ENCODE results near the gene NPFFR2.

The NPFFR2 gene

GRCh38 chr4:72006586-72006985 is 25.2 kb upstream of the NPFFR2 start:
- TF ChIP-seq FOXP2 (optimal IDR thresholded peaks at IDR 0.05; ENCODE audit: borderline replicate concordance, extremely low read depth, extremely low read length, insufficient read depth) (no peak), SIN3A (IDR thresholded peaks at IDR 0.05; ENCODE audit: borderline replicate concordance, insufficient read depth, low read length) (no peak), POLR2AphosphoS5 (IDR thresholded peaks at IDR 0.05; ENCODE audit: low read depth, low read length) (no peak), TAF1 (IDR thresholded peaks at IDR 0.05; ENCODE audit: borderline replicate concordance, insufficient read depth, low read length) (no peak)
- TF ChIP-seq, protein P1, sequence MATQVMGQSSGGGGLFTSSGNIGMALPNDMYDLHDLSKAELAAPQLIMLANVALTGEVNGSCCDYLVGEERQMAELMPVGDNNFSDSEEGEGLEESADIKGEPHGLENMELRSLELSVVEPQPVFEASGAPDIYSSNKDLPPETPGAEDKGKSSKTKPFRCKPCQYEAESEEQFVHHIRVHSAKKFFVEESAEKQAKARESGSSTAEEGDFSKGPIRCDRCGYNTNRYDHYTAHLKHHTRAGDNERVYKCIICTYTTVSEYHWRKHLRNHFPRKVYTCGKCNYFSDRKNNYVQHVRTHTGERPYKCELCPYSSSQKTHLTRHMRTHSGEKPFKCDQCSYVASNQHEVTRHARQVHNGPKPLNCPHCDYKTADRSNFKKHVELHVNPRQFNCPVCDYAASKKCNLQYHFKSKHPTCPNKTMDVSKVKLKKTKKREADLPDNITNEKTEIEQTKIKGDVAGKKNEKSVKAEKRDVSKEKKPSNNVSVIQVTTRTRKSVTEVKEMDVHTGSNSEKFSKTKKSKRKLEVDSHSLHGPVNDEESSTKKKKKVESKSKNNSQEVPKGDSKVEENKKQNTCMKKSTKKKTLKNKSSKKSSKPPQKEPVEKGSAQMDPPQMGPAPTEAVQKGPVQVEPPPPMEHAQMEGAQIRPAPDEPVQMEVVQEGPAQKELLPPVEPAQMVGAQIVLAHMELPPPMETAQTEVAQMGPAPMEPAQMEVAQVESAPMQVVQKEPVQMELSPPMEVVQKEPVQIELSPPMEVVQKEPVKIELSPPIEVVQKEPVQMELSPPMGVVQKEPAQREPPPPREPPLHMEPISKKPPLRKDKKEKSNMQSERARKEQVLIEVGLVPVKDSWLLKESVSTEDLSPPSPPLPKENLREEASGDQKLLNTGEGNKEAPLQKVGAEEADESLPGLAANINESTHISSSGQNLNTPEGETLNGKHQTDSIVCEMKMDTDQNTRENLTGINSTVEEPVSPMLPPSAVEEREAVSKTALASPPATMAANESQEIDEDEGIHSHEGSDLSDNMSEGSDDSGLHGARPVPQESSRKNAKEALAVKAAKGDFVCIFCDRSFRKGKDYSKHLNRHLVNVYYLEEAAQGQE (IDR thresholded peaks at IDR 0.05; ENCODE audit: insufficient read depth in 1 of 2, low read depth in 2 of 2, low read length in 2 of 2): no peak

DNA sequence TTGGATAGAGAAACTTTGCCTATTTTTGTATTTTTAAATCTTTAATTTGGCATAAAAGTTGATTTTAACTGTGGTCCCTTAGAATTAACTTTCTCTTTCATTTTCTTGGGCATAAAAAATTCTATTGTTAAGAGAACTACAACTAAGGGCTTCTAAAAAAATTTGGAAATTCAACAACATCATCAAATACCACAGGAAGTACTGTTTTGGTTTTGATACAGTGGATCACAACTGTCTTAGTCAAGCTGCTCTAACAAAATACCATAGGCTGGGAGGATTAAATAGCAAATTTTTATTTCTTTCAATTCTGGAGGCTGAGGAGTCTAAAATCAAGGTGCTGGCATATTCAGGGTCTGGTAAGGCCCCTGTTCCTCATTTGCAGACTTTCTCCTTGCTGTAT is 19.9 kb upstream of the NPFFR2 start:
- no peak for TF ChIP-seq FOXP2 (optimal IDR thresholded peaks at IDR 0.05; ENCODE audit: borderline replicate concordance, extremely low read depth, extremely low read length, insufficient read depth)
- TF ChIP-seq, protein P1 (IDR thresholded peaks at IDR 0.05; ENCODE audit: insufficient read depth in 1 of 2, low read depth in 2 of 2, low read length in 2 of 2): no peak
- TF ChIP-seq TAF1 (IDR thresholded peaks at IDR 0.05; ENCODE audit: borderline replicate concordance, insufficient read depth, low read length): no peak
- TF ChIP-seq POLR2AphosphoS5 (IDR thresholded peaks at IDR 0.05; ENCODE audit: low read depth, low read length): no peak
- no peak for TF ChIP-seq SIN3A (IDR thresholded peaks at IDR 0.05; ENCODE audit: borderline replicate concordance, insufficient read depth, low read length)

GRCh38 chr4:72016011-72016410 is 15.8 kb upstream of the NPFFR2 start:
- TF ChIP-seq FOXP2 (optimal IDR thresholded peaks at IDR 0.05; ENCODE audit: borderline replicate concordance, extremely low read depth, extremely low read length, insufficient read depth) (no peak), TAF1 (IDR thresholded peaks at IDR 0.05; ENCODE audit: borderline replicate concordance, insufficient read depth, low read length) (no peak), SIN3A (IDR thresholded peaks at IDR 0.05; ENCODE audit: borderline replicate concordance, insufficient read depth, low read length) (no peak), POLR2AphosphoS5 (IDR thresholded peaks at IDR 0.05; ENCODE audit: low read depth, low read length) (no peak)
- TF ChIP-seq, protein P1 (IDR thresholded peaks at IDR 0.05; ENCODE audit: insufficient read depth in 1 of 2, low read depth in 2 of 2, low read length in 2 of 2): no peak

DNA sequence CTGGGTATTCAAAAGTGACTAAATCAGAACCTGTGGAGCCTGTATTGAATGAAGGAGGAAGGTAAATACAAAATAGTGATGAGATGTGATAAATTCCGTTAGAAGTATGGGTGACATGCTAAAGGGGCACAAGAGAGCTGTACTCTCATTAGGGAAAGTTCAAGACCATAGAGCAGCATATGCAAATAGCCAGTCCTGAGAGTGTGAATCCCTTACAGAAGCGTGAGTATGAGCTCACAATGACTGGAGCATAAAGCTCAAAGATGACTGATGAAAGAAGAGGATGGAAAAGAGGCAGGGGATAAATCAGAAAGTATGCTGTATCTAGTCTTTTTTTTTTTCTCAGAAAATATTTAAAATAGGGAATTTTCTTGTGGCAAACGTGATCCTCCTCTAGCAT is 12.1 kb upstream of the NPFFR2 start:
- TF ChIP-seq TAF1 (IDR thresholded peaks at IDR 0.05; ENCODE audit: borderline replicate concordance, insufficient read depth, low read length): no peak

- TF ChIP-seq TAF1 (IDR thresholded peaks at IDR 0.05; ENCODE audit: borderline replicate concordance, insufficient read depth, low read length) (no peak), FOXP2 (optimal IDR thresholded peaks at IDR 0.05; ENCODE audit: borderline replicate concordance, extremely low read depth, extremely low read length, insufficient read depth) (no peak), SIN3A (IDR thresholded peaks at IDR 0.05; ENCODE audit: borderline replicate concordance, insufficient read depth, low read length) (no peak), POLR2AphosphoS5 (IDR thresholded peaks at IDR 0.05; ENCODE audit: low read depth, low read length) (no peak)
- TF ChIP-seq, protein P1 (IDR thresholded peaks at IDR 0.05; ENCODE audit: insufficient read depth in 1 of 2, low read depth in 2 of 2, low read length in 2 of 2): no peak
These were observed 9.2 kb upstream of the NPFFR2 start for GRCh38 chr4:72022553-72022952.
